Fibroblast of skin of abdomen (primary cell): ENCODE data around the gene FUNDC2.

Experiments used
- DNase-seq: peaks from one replicate; pipeline ENCODE4 v3.0.0-alpha.2; 2013

The FUNDC2 gene

GRCh38 chrX:155023907-155024833 lies 2.5 kb upstream of the FUNDC2 start:
- DNase-seq, result no peak

DNA sequence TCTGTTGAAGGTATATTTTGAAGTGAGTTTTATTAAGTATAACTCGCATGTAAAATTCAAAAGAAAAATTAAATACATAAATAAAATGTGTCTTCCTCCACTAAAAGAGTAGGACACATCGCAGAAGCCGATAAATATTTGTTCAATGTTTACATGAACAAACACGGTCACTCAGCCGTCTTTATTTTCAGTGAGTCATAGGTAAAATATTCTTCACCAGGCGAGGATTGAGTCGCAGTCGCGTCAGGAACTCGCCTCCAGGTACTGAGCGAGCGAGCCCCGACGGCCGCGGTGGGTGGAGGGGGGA lies 271 bp upstream of the FUNDC2 start:
- no peak for DNase-seq

DNA sequence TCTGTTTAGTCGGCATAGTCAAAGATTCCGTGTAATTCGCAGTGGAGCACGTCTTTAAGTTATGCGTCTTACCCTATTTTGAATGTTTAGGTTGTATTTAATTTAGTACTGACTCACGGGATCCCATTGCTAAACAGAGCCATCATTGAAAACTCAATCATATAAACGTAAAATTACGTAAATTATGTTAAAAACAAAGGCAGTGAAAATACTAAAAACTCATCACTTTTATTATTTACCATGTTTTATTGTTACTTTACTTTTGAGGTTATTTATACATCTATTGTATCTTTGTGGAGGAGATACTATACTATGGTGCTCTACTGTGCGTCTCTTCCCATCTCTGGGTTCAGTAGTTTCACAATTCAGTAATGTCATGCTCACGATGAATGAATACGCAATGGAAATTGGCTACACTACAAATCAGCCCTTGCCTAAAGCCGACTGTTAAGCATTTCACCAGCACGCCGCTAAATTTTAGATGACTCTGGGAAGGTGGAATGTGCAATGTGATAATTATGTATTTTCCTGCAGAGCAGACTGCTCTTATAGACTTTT lies 944 bp downstream of the FUNDC2 start:
- DNase-seq, result peak; percentile 62

DNA sequence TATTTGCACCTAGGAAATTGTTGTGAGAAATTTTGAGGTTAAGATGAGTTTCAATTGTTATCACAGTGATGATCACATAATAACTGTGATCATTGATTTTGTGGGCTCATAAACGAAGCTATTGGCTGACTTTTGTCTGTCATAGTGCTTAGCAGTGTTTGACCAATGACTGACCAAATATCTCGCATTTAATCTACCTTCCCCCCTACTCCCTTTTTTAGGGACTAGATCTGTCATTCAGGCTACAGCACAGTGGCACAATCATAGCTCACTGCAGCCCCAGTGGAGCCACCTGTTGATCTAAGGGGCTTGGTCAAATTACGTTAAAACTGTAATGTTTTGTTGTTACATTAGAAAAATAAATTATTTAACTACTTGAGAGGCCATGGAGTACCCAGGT lies 1.5 kb downstream of the FUNDC2 start:
- no peak for DNase-seq

GRCh38 chrX:155028877-155029291 lies 2.2 kb downstream of the FUNDC2 start:
- DNase-seq, result peak; percentile 31

DNA sequence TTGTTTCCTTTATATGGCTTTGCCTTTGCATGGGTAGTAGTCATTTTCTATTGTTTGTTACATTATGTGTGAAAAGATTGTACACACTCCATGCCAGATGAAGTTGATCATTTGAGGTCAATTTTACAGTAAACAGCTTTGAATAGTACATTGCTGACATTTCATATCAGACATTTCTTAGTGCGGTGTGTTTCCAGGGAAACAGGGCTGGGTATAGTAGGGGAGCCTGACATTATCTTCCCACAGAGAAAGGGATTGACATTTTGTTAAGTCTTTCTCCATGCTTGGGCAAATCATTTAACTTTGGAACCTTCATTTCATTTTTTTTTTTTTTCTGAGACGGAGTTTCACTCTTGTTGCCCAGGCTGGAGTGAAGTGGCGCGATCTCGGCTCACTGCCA lies 5.0 kb downstream of the FUNDC2 start:
- no peak for DNase-seq

- DNase-seq, result no peak
These were observed 9.0 kb downstream of the FUNDC2 start for GRCh38 chrX:155035688-155036087.

GRCh38 chrX:155046129-155046810 lies 19.6 kb downstream of the FUNDC2 start:
- no peak for DNase-seq

DNA sequence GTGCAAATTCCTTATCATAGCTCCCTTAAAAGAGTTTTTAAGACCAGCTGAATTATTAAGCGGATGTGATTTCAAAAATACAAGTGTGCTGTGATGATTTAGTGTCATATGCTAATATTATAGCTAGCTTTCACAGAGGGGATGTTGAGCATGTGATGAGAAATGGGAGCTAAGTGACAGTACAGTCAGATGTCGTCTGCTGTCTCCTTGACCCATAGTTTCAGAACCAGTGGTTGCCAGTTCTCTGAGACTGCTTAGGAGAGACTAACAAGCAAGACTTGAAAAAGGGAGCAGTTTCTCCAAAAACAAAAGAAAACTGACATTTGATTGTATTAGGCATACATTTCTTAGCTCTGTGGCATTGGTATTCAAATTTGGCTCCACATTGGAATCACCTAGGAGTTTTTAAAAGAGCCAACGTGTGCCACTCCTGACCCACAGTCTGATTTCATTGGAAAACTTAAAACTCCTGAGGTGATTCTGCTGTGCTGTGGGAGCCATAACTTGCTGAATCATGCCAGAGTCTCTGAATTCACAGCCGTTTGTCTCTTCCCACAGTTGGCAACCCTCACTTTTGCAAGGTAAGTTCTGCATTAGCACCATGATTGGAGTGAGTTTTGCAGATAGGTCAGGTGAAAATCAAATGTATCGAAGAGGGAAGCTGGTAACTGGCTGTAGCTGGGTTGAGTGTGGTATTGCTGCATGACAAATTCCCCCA lies 20.3 kb downstream of the FUNDC2 start:
- DNase-seq, result no peak

DNA sequence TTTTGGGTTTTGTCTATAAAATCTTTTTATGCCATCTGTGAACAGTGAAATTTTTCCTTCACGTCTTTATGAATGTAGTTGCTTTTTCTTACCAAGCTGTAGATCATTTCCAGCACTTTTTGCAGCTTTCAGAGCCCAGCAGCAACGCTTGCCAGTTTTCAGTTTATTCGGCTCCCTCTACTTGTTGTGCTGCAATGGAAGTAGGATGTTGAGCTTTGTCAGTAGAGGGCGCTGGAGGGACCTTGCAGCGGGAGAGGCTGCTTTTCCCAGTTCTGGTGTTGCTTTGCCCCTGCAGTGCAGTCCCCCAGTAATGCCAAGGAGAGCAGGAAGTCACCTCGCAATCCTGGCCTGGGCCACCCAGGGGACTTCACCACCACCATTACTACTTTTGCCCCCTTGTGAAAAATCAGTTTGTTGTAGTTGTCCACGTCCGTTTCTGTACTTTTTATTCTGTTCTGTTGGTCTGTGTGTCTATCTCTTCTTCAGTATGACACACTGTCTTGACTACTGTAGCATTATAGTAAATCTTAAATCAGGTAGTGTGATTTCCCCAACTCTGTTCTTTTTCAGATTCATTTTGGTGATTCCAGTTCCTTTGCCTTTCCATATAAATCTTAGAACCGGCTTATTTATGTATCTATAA lies 22.5 kb downstream of the FUNDC2 start:
- DNase-seq, result peak; percentile 39

- DNase-seq, result no peak
These were observed 26.3 kb downstream of the FUNDC2 start for GRCh38 chrX:155052738-155053498.

DNA sequence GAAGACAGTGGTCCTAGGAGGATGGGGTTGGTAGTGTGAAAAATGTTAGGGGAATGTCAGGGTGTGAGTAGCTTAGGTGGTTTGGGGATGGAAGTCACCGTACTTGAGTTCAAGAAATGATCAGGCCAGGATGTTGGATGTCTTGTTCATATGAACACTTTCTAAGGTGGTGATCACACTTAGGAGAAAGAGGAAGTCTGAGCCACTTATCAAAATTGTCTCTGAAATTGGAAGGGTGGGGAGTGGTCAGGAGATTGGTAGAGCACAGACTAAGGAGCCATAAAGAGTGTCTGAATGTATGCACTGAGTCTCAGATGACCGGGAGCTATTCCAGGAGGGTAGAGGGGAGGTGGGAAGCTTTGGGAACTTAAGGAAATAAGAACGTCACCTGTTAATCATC lies 27.0 kb downstream of the FUNDC2 start:
- DNase-seq, result no peak

DNA sequence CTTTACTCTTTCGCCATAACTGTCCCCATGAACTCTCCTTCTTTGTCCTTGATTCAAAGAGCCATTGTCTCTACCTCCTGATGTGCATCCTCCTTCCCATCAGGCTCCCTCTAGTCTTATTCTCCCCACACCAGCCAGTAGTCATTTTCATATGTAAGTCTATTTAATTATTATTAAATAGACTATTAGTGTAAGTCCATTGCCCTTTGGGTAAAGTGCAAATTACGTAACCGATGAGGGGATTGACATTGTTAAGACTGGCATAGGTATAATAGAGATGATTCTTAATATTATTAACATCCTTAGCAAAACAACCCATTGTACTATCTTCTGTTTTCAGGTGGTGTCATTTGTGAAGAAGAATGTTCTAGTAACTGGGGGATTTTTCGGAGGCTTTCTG lies 27.6 kb downstream of the FUNDC2 start:
- DNase-seq, result no peak

DNA sequence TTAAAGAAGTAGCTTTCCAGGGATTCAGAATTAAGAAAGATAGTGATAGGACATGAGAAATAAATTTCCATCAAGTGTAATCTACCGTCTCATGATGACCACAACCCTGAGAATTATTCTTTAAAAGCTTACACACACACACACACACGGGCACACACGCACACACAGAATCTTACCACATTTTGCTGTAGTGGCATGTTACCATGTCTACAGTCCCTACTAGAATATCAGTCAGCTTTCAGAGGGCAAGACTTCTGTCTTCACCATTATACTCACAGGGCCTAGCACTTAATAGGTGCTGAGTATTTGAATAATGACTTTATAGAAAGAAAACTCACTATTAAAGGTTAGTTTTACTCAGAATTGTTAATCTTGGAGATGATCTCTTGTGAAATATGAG lies 28.9 kb downstream of the FUNDC2 start:
- no peak for DNase-seq

GRCh38 chrX:155056471-155056870 lies 29.8 kb downstream of the FUNDC2 start:
- no peak for DNase-seq

DNA sequence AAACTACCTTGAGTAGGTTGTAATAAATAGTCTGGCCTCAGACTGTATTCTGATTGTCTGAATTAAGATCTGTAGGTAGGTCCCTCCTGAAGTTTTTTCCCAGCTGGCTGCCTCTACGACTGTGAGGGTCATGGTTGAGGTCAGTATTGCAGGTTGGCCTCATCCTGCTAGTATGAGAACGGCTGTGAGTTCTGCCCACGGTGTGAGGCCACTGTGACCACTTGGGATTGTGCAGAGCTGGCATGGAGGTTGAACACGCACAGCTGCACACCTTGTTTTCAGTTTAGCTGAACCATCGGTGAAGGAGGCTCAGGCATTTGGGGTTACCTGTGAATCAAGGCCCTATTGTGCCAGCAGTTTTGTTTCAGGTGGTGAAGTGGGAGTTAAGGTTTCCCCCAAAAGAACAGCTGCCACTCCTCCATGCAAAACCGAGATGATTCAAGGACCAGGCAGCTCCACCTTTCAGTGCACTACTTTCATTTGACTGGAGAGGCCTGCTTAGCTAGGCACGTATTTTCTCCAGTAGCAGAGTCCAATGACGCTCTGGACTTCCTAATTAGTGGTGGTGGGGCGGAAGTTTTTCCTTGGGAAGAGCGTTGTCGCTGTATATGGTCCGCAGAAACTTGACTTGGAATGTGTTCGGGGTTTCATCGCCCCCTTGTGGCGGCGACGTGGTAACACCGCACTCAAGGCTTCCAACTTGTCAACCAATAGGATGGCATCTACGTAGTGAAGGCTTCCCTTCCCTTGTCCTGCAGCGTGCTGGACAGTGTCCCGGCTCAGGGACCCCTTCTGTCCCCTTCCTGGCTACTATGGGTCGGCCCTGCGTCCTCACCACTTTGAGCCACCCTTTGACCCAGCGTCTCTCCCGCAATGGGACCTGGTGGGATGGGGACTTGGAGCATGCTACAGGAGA lies 30.5 kb downstream of the FUNDC2 start:
- DNase-seq, result peak; percentile 65

GRCh38 chrX:155061760-155062159 lies 35.1 kb downstream of the FUNDC2 start:
- no peak for DNase-seq

- DNase-seq, result peak; percentile 28
These were observed 38.5 kb downstream of the FUNDC2 start for GRCh38 chrX:155065035-155065734.

DNA sequence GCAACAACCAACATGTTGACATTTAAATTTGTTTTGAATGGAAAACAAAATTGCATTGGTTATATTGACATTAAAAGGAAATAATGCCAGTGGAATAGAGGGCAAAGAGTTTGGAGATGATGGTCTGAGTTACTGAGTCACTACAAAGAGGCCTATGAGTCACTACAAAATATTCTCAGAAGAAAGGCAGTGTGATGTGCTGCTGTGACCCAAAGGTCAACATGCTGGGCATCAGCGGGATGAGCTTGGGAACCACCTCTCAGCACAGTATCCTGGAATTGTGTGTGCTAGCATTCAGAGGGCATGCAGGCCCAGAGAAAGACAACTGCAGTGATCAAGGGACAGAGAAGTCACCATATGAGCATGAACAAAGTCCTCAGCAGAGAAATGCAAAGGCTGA lies 41.5 kb downstream of the FUNDC2 start:
- peak; percentile 22 for DNase-seq

DNA sequence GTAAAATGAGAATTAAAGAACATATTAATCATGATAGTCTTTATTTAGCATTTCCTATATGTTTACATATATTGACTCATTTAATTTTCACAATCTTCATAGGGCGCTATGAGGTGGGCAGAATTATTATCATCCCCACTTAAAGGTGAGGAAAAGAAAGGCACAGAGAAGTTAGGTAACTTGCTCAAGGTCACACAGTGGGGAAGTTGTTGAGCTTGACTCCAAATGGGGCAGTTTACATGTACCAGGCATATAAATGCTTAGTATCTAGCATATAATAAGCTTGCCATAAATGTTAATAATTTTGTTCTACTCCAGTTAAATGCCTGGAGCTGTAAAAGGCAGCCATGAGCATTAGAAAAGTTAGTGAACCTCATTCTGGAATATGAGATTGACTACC lies 42.8 kb downstream of the FUNDC2 start:
- no peak for DNase-seq
